K562 (cell line): ENCODE results near the gene UTS2R. TPM values are rescaled to one million over a fixed set of nuclear protein-coding genes. Genes with fewer than 3 reads are reported as not detected.

Source experiments
- ATAC-seq: fragments of 200-7000 bp; cut with Tn5 transposase; 3 replicates; pipeline ENCODE4 v1.9.1; 2020; ENCODE audit warnings: moderate library complexity
- BruUV-seq: library from RNA; stranded (reverse); fragments of 400-500 nt; replicated peaks from 2 replicates; lab custom pipeline; 2021; lab: Mats Ljungman, UMichigan
- CTCF ChIA-PET: fragments of 300-600 bp; formaldehyde crosslinking; extraction: SDS; loops from one replicate; lab custom pipeline; 2021; ENCODE audit warnings: low intra/inter-chr PET ratio; lab: Yijun Ruan, JAX
- POLR2A ChIA-PET: fragments of 300-600, 350-650 bp; sonication (Branson Sonifier 250); formaldehyde crosslinking; extraction: SDS; loops from one replicate; lab custom pipeline; 2021; ENCODE audit warnings: antibody characterized with exemption, inconsistent platforms; lab: Yijun Ruan, JAX
- DNase-seq, 4 experiments: peaks; one replicate each; pipeline versions ENCODE4 v3.0.0 to v3.0.0-alpha.2; 2011 to 2018; ENCODE audit warnings: low spot score in 3 of 4, mixed read lengths in 3 of 4; ENCODE audit errors: extremely low read depth in 1 of 4
- FAIRE-seq: peaks from 2 replicates; lab custom pipeline; 2011; peaks lifted over from hg19 to GRCh38; lab: Jason Lieb, UNC
- H2AFZ ChIP-seq: 2 replicates; pipeline ENCODE4 v1.6.0; 2011; ENCODE audit warnings: low read depth, low read length, control low read depth, inconsistent platforms
- H3K27ac ChIP-seq: fragments of 200-600 bp; 3 replicates; pipeline ENCODE4 v1.8.0; 2011; ENCODE audit warnings: low read depth, mild to moderate bottlenecking, control low read depth, inconsistent platforms, low read length, moderate library complexity, mixed read lengths; ENCODE audit errors: extremely low read depth
- H3K27me3 ChIP-seq, 2 experiments: fragments of 300-600 bp in 1 of 2; 2 replicates in 1 of 2; 3 replicates in 1 of 2; pipeline versions ENCODE4 v1.6.0 to v1.8.0; 2011; ENCODE audit warnings: inconsistent platforms in 2 of 2, low read length in 2 of 2, mild to moderate bottlenecking in 1 of 2, mixed read lengths in 1 of 2, moderate library complexity in 1 of 2; ENCODE audit not compliant: control insufficient read depth in 2 of 2, insufficient read depth in 2 of 2
- H3K36me3 ChIP-seq: fragments of 300-600 bp; 3 replicates; pipeline ENCODE4 v1.8.0; 2011; ENCODE audit warnings: mild to moderate bottlenecking, low read length, inconsistent platforms; ENCODE audit not compliant: control insufficient read depth, insufficient read depth
- H3K4me1 ChIP-seq, 2 experiments: fragments of 200-600 bp in 1 of 2; replicated peaks in 1 of 2; 2 replicates in 1 of 2; 3 replicates in 1 of 2; pipeline versions ENCODE4 v1.5.1 to v1.8.0; 2011; ENCODE audit warnings: inconsistent platforms in 2 of 2, low read length in 2 of 2, mild to moderate bottlenecking in 1 of 2, mixed read lengths in 1 of 2, moderate library complexity in 1 of 2; ENCODE audit not compliant: control insufficient read depth in 2 of 2, insufficient read depth in 2 of 2
- H3K4me2 ChIP-seq: 2 replicates; pipeline ENCODE4 v1.6.1; 2011; ENCODE audit warnings: low read length, control low read depth, inconsistent platforms, mixed read lengths; ENCODE audit not compliant: insufficient read depth
- H3K4me3 ChIP-seq: fragments of 200-600 bp; sonication (generic), shearing (Covaris generic); 2 replicates; pipeline ENCODE4 v1.5.1; 2016; ENCODE audit warnings: control low read depth, inconsistent platforms
- H3K79me2 ChIP-seq: fragments of 200-600 bp; 3 replicates; pipeline ENCODE4 v1.8.0; 2011; ENCODE audit warnings: low read length, inconsistent platforms; ENCODE audit not compliant: control insufficient read depth, insufficient read depth
- H3K9ac ChIP-seq, 2 experiments: 2 replicates each; pipeline versions ENCODE4 v1.6.0 to v1.6.1; 2011; ENCODE audit warnings: low read depth in 2 of 2, low read length in 2 of 2, control low read depth in 1 of 2, inconsistent platforms in 1 of 2, mild to moderate bottlenecking in 1 of 2, mixed read lengths in 1 of 2; ENCODE audit not compliant: insufficient read depth in 1 of 2
- H3K9me1 ChIP-seq: one replicate; pipeline ENCODE4 v1.6.0; 2011; ENCODE audit warnings: inconsistent platforms, mild to moderate bottlenecking, low read length, moderate library complexity; ENCODE audit not compliant: control insufficient read depth, insufficient read depth
- H3K9me3 ChIP-seq: replicated peaks from 2 replicates; pipeline ENCODE4 v1.5.1; 2011; ENCODE audit warnings: low read depth, low read length, inconsistent platforms; ENCODE audit not compliant: control insufficient read depth, insufficient read depth
- H4K20me1 ChIP-seq: replicated peaks from 2 replicates; pipeline ENCODE4 v1.6.1; 2011; ENCODE audit warnings: low read length, inconsistent platforms, mixed read lengths; ENCODE audit not compliant: control insufficient read depth, insufficient read depth
- NFIC ChIP-seq: fragments of 450-650 bp; IDR thresholded peaks from 2 replicates; pipeline ENCODE4 v1.6.1; 2017; ENCODE audit warnings: mild to moderate bottlenecking, inconsistent platforms
- PHF21A ChIP-seq: fragments of 450-650 bp; IDR thresholded peaks from 2 replicates; pipeline ENCODE4 v1.6.1; 2017; ENCODE audit warnings: low read depth, borderline replicate concordance
- POLR2G ChIP-seq: fragments of 200-400 bp; formaldehyde crosslinking; IDR thresholded peaks from 2 replicates; pipeline ENCODE4 v1.6.1; 2017; ENCODE audit warnings: low read depth, mild to moderate bottlenecking, antibody characterized with exemption, low read length, moderate library complexity
- SMARCB1 ChIP-seq: IDR thresholded peaks from 2 replicates; pipeline ENCODE4 v1.6.1; 2011; ENCODE audit warnings: improper control_type of control experiment, low read depth; ENCODE audit not compliant: insufficient read length
- ZNF263 ChIP-seq: sonication (generic); formaldehyde crosslinking; IDR thresholded peaks from 2 replicates; pipeline ENCODE4 v1.8.0; 2022; ENCODE audit warnings: mild to moderate bottlenecking, missing genetic modification reagents, borderline replicate concordance
- WGBS: fragments of 100-300 bp; shearing (Covaris generic); methylation state at CpG from one replicate; pipeline ENCODE4 v1.1.6; 2016; ENCODE audit warnings: low coverage, mixed read lengths; ENCODE audit not compliant: insufficient coverage; ENCODE audit errors: missing lambda C conversion rate; 5-methylcytosine and 5-hydroxymethylcytosine counted together
- in situ Hi-C: fragments of 300-500 bp; cut with MboI; formaldehyde crosslinking; loops from 4 replicates; pipeline ENCODE4 v1.15.0; 2018; ENCODE audit warnings: inconsistent platforms, mixed read lengths
- intact Hi-C: fragments of 100-400 bp; cut with micrococcal nuclease; formaldehyde crosslinking; loops from 2 replicates; pipeline ENCODE4 v1.14.2; 2022
- polyA plus RNA-seq, 8 experiments: library from polyadenylated mRNA; depleted of rRNA in 4 of 8; stranded (reverse) in 5 of 8; unstranded in 3 of 8; fragments of >200 nt; fragmentation: Nextera tagmentation in 2 of 8; fragmentation: Illumina TruSeq in 1 of 8; extraction: Ambion mirVana in 2 of 8; extraction: Trizol in 1 of 8; gene quantifications; 2 replicates each; pipeline versions ENCODE4 v1.2.1 to v1.2.3, GENCODE V29; 2011 to 2014; ENCODE audit warnings: inconsistent platforms in 1 of 8, missing spikeins in 1 of 8
- total RNA-seq, 7 experiments: library from RNA; depleted of rRNA in 6 of 7; stranded (reverse); fragments of >200 nt in 6 of 7; fragmentation: Illumina TruSeq in 2 of 7; extraction: Trizol in 2 of 7; gene quantifications; 2 replicates each; pipeline versions ENCODE4 v1.2.1 to v1.2.3, GENCODE V29; 2011 to 2021; ENCODE audit warnings: low replicate concordance in 1 of 7

The UTS2R gene
- total and polyA plus RNA-seq, 9 of the 15 experiments (the other 6 are each of a cell fraction or from before 2014, with no cell fraction given), result 0.22 TPM; not detected in 8

- no peak for ATAC-seq
- ChIA-PET POLR2A (no interaction called here), CTCF (no interaction called here)
- Histone ChIP-seq H3K9me3 (no peaks in the 10 kb centered on the region), H2AFZ (no peak overlapping the region), H3K4me2 (no peak overlapping the region), H3K79me2 (no peaks in the 10 kb centered on the region), H3K27me3 (no peaks in the 10 kb centered on the region), H3K9me1 (no peaks in the 10 kb centered on the region), H4K20me1 (no peaks in the 10 kb centered on the region), H3K36me3 (peaks cover 26% of the 10 kb centered on the region; the same call in 2 of the 3 replicates), H3K4me3 (no peak overlapping the region), H3K27ac (no peak overlapping the region), H3K9ac (no peak overlapping the region), H3K4me1 (peaks cover 0 to 39% of the 10 kb centered on the region in 2 experiments; a peak in 3 of 5 replicates)
- DNase-seq, result no peak
- intact Hi-C loops, result no loop called here
- BruUV-seq, result no TSS peak
- 68% methylated on average over 6 of the region's 13 CpGs for WGBS
- in situ Hi-C loops, result no loop called here
- no peak for FAIRE-seq
- TF ChIP-seq SMARCB1 (no peak), NFIC (0 out of 2 replicates have a peak, but pooled peaks have one; percentile 10), POLR2G (peak; percentile 32; the same call in 1 of the 2 replicates), ZNF263 (peak; percentile 42; the same call in 1 of the 2 replicates)
Observed at GRCh38 chr17:82390860-82391435, 19.4 kb downstream of the UTS2R start.

GRCh38 chr17:82391496-82392066 is 20.0 kb downstream of the UTS2R start:
- no peaks in the 10 kb centered on the region for H3K9me3 ChIP-seq
- no peak overlapping the region for H2AFZ ChIP-seq
- CTCF ChIA-PET, result no interaction called here
- no peaks in the 10 kb centered on the region for H3K79me2 ChIP-seq
- no TSS peak for BruUV-seq
- H3K9ac ChIP-seq, result no peak overlapping the region
- peaks cover 26% of the 10 kb centered on the region; the same call in 2 of the 3 replicates for H3K36me3 ChIP-seq
- no peaks in the 10 kb centered on the region for H3K27me3 ChIP-seq
- no peak for DNase-seq
- POLR2A ChIA-PET, result interaction anchor here (0.9 kb wide), 1 partner anchor 10 kb away, joined by 3 read pairs; no protein-coding TSS in a partner anchor
- no peaks in the 10 kb centered on the region for H3K9me1 ChIP-seq
- H3K4me2 ChIP-seq, result no peak overlapping the region
- ATAC-seq, result no peak
- no peak overlapping the region for H3K27ac ChIP-seq
- H3K4me3 ChIP-seq, result no peak overlapping the region
- in situ Hi-C loops, result no loop called here
- WGBS, result 90% methylated on average over 14 of the region's 23 CpGs
- intact Hi-C loops, result no loop called here
- no peak for FAIRE-seq
- no peaks in the 10 kb centered on the region for H4K20me1 ChIP-seq
- H3K4me1 ChIP-seq, result peaks cover 0 to 35% of the 10 kb centered on the region in 2 experiments; a peak in 3 of 5 replicates
- no peak for TF ChIP-seq PHF21A
